HG03095 (cell line): ENCODE data around the gene UBXN10.

Experiments
- ATAC-seq: cut with Tn5 transposase; IDR thresholded peaks from one replicate; pipeline ENCODE4 v1.9.1; 2021; ENCODE audit warnings: moderate library complexity; ENCODE audit not compliant: unreplicated experiment

The UBXN10 gene

DNA sequence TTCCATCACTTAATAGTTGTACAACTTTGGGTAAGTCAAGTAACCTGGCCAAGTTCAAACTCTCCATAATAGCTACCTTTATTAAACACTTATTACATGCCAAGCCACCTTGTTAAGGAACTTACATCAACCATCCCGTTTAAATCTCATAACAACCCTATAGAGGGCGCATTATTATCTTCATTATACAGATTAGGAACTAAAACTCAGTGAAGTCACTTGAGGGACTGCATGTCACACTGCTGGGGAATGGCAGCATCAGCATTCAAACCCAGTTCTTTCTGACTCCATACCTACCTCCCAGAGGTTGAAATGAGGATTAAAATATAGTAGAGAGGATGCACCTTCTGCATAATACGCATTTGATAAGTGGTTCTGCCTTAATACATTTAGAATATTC is 47.5 kb downstream of the UBXN10 start:
- ATAC-seq, result no peak

DNA sequence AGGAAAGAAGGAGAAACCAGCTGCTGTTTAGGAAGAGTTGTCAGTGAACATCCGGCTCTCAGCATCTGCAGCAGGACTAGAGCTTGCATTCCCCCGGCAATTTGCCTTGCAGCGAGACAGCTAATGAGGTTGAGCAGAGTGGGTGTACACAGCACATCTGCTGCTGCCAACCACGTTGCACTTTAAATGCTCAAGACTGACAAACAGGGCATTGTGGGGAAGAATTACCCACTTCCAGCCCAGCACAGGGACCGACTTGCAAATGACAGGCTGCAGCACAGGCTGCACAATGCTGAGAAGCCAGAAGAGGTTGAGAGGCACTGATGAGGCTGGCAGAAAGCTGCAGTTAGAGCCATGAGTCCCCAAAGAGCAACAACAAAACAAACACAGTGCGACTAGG is 48.0 kb downstream of the UBXN10 start:
- ATAC-seq, result no peak

DNA sequence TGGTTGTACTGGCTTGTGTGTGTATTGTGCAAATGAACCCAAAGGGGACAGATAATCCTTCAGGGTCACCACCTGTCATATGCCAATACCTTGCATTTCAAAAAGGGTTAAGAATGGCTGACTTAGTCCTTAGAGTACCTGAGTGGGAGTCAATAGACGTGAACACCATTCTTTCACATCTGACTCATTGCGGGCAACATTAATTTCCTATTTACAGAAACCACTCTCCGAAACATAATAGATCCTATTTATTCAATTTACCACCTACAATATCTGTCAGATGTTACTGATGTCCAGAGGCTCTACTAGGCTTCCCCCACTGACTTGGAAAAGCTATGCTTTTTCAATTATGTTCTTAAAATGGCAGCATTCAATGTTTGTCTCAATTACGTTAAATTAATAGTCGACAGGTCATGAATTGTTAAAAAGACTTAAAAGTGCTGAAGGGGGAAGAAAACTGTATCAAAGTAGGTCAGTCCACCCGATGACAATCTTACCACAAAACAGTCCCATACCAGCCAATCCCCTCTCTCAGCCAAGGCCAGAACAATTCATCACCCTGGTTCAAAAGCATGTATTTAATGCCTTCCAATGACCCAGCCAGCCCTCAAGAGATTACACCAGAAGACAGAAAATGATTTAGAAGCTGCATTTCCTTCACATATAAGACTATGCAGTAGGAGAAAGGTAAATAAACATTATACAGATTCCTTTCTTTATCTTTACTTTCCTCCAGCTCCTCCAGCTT is 49.1 kb downstream of the UBXN10 start:
- ATAC-seq, result no peak

DNA sequence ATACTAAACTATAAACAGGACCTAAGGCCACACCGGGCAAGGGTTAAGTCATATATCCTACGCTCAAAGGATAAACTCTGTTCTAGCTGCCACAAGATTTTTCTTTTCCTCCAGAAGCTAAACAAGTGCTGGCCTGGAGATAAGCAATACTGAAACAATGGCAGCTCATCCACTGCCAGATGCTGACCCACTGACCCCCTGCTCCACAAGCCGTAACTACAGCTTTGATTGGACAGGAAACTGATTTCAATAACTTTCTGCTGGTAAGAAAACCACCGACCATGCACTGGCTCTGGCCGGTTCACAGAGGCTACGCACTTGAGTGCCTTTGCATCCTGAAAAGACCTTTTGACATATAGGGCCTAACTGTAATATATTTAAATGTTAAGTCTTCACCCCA is 51.8 kb downstream of the UBXN10 start:
- ATAC-seq, result no peak

DNA sequence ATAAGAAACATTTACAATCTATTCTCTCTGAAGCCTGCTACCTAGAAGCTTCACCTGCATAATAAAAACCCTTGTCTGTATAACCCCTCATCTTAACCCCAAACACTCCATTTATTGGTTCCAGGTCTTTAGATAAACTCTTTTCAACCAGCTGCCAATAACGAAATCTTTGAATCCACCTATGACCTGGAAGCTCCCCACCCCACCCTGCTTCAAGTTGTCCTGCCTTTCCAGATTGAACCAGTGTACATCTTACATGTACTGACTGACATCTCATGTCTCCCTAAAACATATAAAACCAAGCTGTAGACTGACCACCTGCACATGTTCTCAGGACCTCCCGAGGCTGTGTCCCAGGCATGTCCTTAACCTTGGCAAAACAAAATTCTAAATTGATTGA is 54.1 kb downstream of the UBXN10 start:
- no peak for ATAC-seq

DNA sequence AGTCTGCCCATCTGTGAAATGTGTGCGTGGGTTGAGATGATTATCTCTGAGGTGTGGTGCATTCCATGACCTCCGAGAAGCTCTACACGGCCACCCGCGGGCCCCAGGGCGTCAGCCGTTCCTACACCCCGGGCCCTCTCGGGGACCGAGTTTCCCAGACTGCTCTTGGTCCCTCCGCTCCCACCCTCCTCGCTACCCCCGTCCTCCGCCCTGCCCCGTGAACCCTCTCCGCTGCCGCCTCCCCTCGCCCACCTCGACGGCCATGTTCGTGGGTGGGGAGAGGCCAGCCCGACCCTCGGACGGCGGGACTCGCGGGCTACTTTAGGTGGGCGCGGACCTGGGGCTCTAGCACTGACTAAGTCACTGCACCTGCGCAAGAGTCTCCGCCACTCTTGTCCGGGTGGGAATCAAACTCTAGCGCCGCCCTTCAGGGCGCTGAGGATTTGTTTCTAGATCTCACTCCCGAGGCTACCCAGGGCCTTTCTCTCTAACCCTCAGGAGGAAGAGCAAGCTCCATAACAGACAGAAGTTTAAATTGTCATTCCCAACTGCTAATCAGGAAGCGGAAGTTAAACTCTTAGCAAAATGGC is 57.1 kb downstream of the UBXN10 start:
- ATAC-seq, result no peak
